ENCODE measurements around the gene FOXP1.
A peak's percentile ranks its signal among the peaks of the same experiment; 100 is the strongest.

FOXP1 gene

DNA sequence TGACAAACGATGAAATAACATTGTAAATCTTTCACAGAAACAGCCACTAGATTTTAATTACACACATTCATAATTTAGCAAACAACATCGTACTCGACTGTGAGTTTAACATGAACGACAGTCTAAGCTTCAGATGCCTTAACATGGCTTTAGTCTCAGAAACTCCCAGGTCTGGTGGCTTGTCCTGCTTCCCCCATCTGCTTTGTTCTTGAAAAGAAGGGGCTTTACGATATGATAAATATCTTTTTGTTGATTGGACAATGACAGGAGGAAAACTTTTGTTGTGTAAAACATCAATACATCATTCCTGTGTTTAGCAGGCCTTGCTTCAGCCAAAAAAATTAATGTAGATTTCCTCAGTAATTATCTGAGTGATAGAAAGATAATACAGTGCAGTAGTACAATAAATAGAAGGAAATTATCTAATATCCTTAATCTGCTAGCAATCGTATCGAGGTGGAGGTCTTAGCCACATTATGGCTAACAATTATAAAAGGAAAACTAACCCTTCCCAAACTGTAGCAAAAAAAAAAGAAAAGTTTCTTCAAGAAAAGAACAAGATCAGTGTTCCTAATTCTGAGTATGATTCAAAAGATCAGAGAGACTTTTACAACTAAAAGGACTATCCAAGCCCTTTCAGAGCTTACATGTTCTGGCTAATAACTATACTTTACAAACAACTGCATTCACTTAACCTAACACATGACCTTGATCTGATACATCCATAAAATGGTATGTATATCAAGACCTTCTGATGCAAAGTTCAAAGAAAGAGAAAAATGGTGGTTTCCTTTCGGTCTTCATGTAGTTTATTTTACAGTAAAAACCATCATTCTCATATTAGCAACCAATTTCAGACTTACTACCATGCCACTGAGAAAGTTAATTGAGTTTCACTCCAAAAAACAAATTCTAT, 535.7 kb downstream of the FOXP1 start:
- no peak overlapping the region for H3K4me3 Mint-ChIP-seq
- DNase-seq (ENCODE audit: low spot score in 2 of 2) (no peak), ATAC-seq (peak; percentile 29)
- H3K27ac Mint-ChIP-seq: peak overlapping the region; percentile 34
- H3K4me1 Mint-ChIP-seq: peaks cover 67% of the 10 kb centered on the region
- no peaks in the 10 kb centered on the region for H3K9me3 Mint-ChIP-seq
- H3K36me3 Mint-ChIP-seq: peaks cover 100% of the 10 kb centered on the region

DNA sequence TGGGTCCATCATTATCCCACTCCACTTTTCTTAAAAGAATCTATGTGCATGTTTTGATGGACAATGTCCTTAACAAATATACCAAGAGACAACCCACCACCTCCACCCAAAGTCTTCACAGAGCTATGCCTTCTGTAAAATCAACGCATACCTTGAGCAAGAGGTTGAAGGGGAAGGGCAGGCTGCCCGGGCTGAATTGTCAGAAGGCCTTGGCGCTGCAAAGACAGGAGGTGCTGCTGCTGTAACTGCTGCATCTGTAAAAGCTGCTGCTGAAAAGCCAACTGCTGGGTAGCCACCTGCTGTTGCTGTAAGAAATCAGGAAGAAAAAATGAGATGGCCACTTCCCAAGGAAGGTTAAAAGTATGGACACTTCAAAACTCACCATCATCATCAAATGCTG, 536.7 kb downstream of the FOXP1 start:
- ATAC-seq (no peak), DNase-seq (ENCODE audit: low spot score in 2 of 2) (peak in 1 of 2 donors; percentile 38)
- Mint-ChIP-seq H3K4me3 (no peak overlapping the region), H3K36me3 (peaks cover 100% of the 10 kb centered on the region), H3K4me1 (peaks cover 70% of the 10 kb centered on the region), H3K27ac (no peak overlapping the region), H3K9me3 (no peaks in the 10 kb centered on the region)

DNA sequence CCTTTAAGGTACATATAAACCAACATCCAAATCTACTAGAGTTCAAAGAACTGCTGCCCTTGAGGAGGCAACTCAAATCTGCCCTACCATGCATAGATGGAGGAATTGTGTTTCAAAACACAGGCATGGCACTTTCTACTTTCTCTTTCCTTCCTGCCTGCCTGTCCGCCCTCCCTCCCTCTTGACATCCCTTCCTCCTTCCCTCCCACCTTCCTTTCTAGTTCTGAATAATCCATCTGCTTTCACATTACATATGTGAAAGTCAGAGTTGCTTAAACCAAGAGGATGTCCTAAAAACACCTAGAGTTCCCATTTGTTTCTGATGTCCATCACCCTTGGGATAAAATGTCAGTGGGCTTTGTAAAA, 537.6 kb downstream of the FOXP1 start:
- Mint-ChIP-seq H3K36me3 (peaks cover 100% of the 10 kb centered on the region), H3K4me1 (peaks cover 67% of the 10 kb centered on the region), H3K4me3 (no peak overlapping the region), H3K27ac (peak overlapping the region; percentile 76), H3K9me3 (no peaks in the 10 kb centered on the region)
- ATAC-seq (peak; percentile 42), DNase-seq (ENCODE audit: low spot score in 2 of 2) (no peak)

DNA sequence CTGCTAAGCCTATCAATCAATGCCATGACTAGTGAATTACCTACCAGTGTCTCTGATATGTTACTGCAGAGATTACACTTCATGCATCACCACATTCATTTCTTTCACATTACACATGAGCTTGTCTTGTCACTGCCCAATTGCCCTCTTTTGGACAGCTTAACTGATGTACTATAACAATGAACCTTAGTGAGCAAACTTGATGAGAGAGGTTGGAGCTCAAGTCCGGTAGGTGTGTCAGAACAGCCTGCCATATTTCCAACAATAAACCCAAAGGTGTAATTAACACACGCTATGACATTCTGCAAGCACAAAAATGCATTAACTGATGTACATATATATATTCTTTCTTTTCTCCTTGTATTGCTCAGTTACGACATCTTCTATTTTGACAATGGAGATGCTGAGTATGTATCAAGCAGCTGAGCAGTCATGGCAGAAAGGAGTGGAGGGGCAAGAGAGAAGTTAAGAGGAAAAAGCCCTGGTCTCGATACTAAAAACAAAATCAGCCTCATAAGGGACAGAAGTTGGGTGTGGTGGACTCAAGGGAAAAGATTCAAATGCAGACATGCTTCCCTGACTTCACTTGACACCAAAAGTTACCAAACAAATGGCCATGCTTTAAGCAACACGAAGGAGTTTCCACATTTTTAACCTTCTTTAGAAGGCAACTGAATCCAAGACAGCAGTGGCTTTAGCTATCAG, 538.2 kb downstream of the FOXP1 start:
- Mint-ChIP-seq H3K9me3 (no peaks in the 10 kb centered on the region), H3K4me3 (no peak overlapping the region), H3K36me3 (peaks cover 100% of the 10 kb centered on the region), H3K27ac (peak overlapping the region; percentile 76), H3K4me1 (peaks cover 67% of the 10 kb centered on the region)
- DNase-seq (ENCODE audit: low spot score in 2 of 2) (no peak), ATAC-seq (no peak)

DNA sequence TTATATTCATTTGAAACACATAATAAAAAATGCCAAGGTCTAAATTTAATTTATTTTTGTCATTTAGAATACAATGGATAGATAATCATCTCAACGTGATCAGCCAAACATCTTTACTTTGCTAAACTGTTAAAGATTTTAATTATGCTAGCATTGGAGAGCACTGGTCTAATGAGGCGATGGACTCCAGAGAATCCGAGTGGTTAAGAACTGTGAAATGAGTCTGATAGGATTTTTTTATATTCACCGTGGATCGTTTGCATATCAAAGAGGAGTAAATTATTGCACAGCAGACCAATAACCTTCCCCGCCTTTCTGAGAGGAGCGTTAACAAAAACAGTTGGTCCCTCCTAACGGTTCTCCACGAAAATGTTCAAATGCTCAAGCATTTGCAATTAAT, 540.8 kb downstream of the FOXP1 start:
- Mint-ChIP-seq H3K9me3 (no peaks in the 10 kb centered on the region), H3K27ac (no peak overlapping the region), H3K36me3 (peaks cover 100% of the 10 kb centered on the region), H3K4me1 (peaks cover 52% of the 10 kb centered on the region), H3K4me3 (no peak overlapping the region)
- no peak for ATAC-seq
- no peak for DNase-seq (ENCODE audit: low spot score in 2 of 2)

DNA sequence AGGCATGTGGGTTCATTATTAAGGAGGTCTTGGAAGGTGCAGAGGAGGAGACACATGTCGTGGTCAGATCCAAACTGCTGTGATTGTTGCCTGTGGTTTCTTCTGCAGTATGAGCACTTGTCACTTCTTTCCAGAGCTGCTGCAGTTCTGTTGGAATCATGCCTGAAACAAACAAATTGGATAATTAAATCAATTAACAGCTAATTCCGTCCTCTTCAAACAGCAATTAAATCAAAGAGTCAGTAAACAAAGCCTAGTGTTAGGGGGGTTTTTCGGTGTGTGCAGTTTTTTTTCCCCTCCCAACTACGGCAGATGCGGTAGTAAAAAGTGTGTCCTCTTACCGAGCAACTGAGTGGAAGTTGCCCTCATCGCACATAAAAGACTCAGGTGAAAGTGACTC, 542.2 kb downstream of the FOXP1 start:
- Mint-ChIP-seq H3K9me3 (no peaks in the 10 kb centered on the region), H3K4me1 (peaks cover 43% of the 10 kb centered on the region), H3K4me3 (no peak overlapping the region), H3K36me3 (peaks cover 100% of the 10 kb centered on the region), H3K27ac (no peak overlapping the region)
- DNase-seq (ENCODE audit: low spot score in 2 of 2) (no peak), ATAC-seq (no peak)

DNA sequence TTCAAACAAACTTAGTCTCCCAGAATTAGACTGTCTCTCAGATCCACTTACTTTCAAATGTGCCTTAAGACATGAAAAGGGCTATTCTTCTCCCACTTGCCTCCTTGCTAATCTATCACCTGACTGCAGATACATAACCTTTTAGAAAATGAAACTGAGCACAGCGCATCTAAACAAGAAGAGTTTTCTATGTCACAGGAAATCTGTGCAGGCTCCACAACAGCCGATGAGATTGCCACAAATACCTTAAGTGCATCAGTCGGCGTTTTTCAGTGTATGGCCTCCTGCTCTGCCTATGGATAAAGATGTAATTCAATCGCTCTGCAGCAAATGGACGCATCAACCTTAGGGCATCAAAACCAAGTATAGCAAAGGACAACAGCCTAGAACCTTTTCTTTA, 544.2 kb downstream of the FOXP1 start:
- Mint-ChIP-seq H3K4me3 (peak overlapping the region; percentile 7), H3K27ac (peak overlapping the region; percentile 34), H3K4me1 (peaks cover 46% of the 10 kb centered on the region), H3K9me3 (no peaks in the 10 kb centered on the region), H3K36me3 (peaks cover 100% of the 10 kb centered on the region)
- ATAC-seq (peak; percentile 37), DNase-seq (ENCODE audit: low spot score in 2 of 2) (no peak)

DNA sequence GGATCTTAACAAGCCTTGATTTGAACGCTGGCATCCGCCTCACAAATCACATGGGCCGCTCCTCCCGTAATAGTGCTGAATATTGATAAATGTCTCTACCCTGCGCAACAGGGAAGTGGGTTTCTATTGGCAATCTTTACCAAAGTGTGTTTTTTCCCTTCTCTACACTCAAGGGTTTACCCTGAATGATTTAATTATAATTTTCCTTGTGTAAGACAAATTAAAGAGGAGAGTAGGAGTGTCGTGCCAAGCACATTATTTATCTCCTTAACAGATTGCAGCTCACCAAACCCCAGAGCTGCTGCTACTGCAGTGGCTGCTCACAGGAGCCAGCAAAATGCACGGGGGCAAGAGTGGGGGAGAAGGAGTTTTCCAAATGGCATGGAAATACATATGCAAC, 545.8 kb downstream of the FOXP1 start:
- DNase-seq (ENCODE audit: low spot score in 2 of 2): no peak
- Mint-ChIP-seq H3K4me3 (no peak overlapping the region), H3K4me1 (peaks cover 54% of the 10 kb centered on the region), H3K36me3 (peaks cover 100% of the 10 kb centered on the region), H3K27ac (no peak overlapping the region), H3K9me3 (no peaks in the 10 kb centered on the region)
- ATAC-seq: no peak

DNA sequence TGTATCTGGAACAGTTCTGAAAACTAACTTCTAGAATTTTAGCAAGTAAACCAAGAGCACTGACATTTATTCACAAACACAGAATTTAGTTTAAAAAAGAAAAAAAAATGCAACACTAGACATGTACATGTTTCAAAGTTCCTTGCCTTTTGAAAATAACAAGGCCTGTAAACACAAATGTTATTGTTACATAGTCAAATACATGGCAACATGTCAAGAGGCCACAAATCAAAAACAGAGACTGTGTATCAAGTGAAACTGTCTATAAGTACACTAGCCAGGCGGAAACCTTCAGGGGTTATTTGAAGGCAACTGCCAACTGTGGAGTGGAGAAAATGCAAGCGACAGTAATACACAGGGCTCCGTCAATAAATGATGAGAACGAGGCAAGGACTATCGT, 547.6 kb downstream of the FOXP1 start:
- DNase-seq (ENCODE audit: low spot score in 2 of 2) (no peak), ATAC-seq (no peak)
- Mint-ChIP-seq H3K27ac (peak overlapping the region; percentile 45), H3K4me3 (no peak overlapping the region), H3K36me3 (peaks cover 98% of the 10 kb centered on the region), H3K4me1 (peaks cover 57% of the 10 kb centered on the region), H3K9me3 (no peaks in the 10 kb centered on the region)

DNA sequence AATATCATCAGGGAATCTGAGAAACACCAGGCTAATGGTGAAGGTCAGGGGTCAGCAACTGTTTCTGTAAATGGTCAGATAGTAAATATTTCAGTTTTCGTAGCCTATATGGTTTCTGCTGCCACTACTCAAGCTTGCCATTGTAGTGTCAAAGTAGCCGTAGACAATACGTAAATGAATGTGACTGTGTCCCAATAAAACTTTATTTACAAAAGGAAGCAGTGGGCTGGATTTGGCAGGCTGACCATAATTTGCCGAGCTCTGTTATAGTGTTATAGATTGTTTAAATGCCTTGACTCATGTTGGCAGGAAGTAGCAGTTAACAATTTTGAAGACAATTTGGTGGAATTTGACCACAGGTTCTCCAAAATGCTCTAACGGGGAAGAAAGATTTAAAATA, 548.2 kb downstream of the FOXP1 start:
- H3K4me1 Mint-ChIP-seq: peaks cover 57% of the 10 kb centered on the region
- no peaks in the 10 kb centered on the region for H3K9me3 Mint-ChIP-seq
- H3K4me3 Mint-ChIP-seq: no peak overlapping the region
- DNase-seq (ENCODE audit: low spot score in 2 of 2) (no peak), ATAC-seq (no peak)
- peak overlapping the region; percentile 45 for H3K27ac Mint-ChIP-seq
- H3K36me3 Mint-ChIP-seq: peaks cover 98% of the 10 kb centered on the region

DNA sequence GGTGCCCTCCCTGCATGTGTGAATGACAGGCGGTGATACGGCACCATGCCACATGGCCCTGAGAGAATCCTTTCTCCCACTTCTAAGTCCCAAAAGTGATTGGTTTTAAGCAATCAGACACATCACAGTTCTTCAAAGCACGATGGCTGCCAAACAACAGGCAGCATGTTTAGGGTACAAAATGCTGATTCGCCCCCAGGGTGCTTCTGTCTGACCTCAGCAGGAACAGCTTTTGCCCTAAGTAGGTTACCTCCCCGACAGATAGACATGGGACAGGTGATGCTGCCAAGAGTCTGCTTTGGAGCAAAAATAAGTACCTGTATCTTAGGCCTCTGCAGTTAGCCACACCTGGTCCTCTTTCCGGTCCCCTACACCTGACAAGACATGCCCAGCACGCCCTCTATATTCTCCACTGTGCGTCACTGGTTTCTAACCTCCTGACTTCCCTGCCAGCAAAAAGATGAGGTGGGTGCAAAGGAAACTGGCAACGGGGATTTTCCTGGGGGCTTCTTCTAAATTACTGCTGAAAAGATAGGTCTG, 549.8 kb downstream of the FOXP1 start:
- Mint-ChIP-seq H3K4me3 (no peak overlapping the region), H3K36me3 (peaks cover 92% of the 10 kb centered on the region), H3K9me3 (no peaks in the 10 kb centered on the region), H3K27ac (no peak overlapping the region), H3K4me1 (peaks cover 53% of the 10 kb centered on the region)
- ATAC-seq: no peak
- no peak for DNase-seq (ENCODE audit: low spot score in 2 of 2)

DNA sequence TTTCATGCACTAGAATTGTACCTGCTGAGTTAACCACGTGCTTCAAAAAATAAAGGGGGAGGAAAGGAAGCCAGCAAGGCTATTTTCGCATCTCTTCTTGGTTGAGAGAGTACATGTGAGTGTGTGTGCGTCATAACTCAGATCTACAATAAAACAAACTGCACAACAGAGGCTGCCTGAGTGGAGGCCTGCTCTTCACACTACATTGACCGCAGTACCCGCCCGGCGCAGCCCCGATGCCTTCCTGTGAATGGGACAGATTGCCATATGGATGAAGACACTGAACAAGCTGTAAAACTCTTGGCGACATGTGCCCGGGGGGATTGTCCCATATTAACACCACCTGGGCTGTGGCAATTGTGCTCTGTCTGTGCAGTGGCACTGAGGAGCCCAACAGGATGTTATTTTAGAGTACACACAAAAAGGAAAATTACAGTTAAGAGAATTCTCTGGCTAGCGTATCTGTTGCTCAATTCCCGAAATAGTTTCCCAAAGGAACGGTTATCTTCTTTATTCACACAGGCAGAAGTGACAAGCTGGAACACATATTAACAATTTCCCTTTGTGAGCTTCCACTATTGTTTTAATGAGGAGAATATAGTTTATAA, 551.5 kb downstream of the FOXP1 start:
- H3K4me3 Mint-ChIP-seq: no peak overlapping the region
- ATAC-seq (no peak), DNase-seq (ENCODE audit: low spot score in 2 of 2) (no peak)
- no peaks in the 10 kb centered on the region for H3K9me3 Mint-ChIP-seq
- H3K36me3 Mint-ChIP-seq: peaks cover 83% of the 10 kb centered on the region
- H3K4me1 Mint-ChIP-seq: peaks cover 53% of the 10 kb centered on the region
- peak overlapping the region; percentile 74 for H3K27ac Mint-ChIP-seq

DNA sequence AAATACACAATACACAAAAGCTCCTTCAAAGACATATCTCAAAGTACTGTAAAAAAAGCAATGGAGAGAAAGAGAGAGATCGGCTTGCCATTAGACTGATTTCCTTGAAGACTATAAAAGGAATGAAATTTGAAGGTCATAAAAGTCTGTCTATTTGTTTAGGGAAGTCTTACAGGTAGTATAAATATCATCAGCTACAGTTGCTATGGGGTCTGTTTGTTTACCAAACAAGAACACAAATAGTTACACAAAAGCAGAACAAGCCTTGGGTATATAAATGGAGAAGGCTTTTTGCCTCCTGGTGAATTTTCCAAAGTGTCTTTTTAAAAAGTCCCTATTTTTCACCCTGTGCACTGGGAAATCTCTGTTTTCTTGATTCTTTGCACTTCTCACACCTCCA, 552.3 kb downstream of the FOXP1 start:
- Mint-ChIP-seq H3K36me3 (peaks cover 78% of the 10 kb centered on the region), H3K27ac (peak overlapping the region; percentile 74), H3K4me3 (no peak overlapping the region), H3K4me1 (peaks cover 57% of the 10 kb centered on the region), H3K9me3 (no peaks in the 10 kb centered on the region)
- ATAC-seq (no peak), DNase-seq (ENCODE audit: low spot score in 2 of 2) (no peak)

DNA sequence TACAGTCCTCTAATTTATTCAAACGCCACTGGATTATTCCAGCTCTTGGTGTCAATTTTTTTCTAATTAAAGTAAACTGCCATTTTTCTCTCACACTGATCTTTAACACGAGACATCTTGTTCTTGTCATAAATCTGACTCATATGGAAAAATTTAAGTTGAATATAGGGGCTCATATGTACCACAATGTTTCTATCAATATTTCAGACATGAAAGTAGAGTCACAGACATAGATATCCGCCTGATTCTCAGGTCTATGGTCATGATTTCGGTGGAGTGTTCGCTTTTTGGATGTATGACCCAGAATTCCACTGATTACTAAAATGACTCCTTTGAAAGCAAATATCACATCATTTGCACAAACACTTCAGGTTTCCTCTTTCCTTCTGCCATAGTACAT, 552.8 kb downstream of the FOXP1 start:
- Mint-ChIP-seq H3K4me1 (peaks cover 57% of the 10 kb centered on the region), H3K4me3 (no peak overlapping the region), H3K9me3 (no peaks in the 10 kb centered on the region), H3K36me3 (peaks cover 77% of the 10 kb centered on the region), H3K27ac (peak overlapping the region; percentile 74)
- peak; percentile 77 for ATAC-seq
- no peak for DNase-seq (ENCODE audit: low spot score in 2 of 2)

DNA sequence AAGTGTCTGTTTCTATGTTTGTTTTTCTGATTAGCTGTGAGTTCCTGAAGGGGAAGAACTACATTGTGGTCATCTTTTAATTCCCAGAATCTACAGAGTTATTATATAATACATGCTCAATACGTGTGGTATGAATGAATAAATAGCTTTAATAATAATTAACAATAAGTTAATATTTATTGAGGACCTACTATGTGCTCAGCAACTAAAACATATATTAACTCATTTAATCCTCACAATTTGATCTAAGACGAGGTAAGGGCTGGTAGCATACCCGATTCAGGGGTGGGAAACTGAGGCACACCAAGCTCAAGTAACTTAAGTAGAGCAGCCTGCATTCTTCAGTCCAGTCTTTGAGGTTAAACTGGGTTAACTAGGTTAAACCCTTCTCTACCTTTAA, 553.8 kb downstream of the FOXP1 start:
- peaks cover 73% of the 10 kb centered on the region for H3K36me3 Mint-ChIP-seq
- peaks cover 57% of the 10 kb centered on the region for H3K4me1 Mint-ChIP-seq
- ATAC-seq (no peak), DNase-seq (ENCODE audit: low spot score in 2 of 2) (no peak)
- H3K27ac Mint-ChIP-seq: peak overlapping the region; percentile 74
- H3K9me3 Mint-ChIP-seq: no peaks in the 10 kb centered on the region
- H3K4me3 Mint-ChIP-seq: no peak overlapping the region

Data from stimulated activated effector memory CD8-positive, alpha-beta T cell treated with anti-CD3 and anti-CD28 coated beads, Interleukin-12 subunit alpha, Interleukin-12 subunit beta, amount 100 ng/mL, for 72 hours (primary cell).